AG09319 (cell line): Measurements from ENCODE around the gene KLF6.

ENCODE experiments used
- DNase-seq: peaks from one replicate; pipeline ENCODE4 v3.0.0-alpha.2; 2010; ENCODE audit warnings: low read depth; ENCODE audit errors: extremely low read depth
- TF ChIP-seq, protein P1 (sequence below): IDR thresholded peaks from 2 replicates; pipeline ENCODE4 v1.5.1; 2011; ENCODE audit warnings: low read depth, mild to moderate bottlenecking, inconsistent platforms, low read length, moderate library complexity

Gene KLF6

DNA sequence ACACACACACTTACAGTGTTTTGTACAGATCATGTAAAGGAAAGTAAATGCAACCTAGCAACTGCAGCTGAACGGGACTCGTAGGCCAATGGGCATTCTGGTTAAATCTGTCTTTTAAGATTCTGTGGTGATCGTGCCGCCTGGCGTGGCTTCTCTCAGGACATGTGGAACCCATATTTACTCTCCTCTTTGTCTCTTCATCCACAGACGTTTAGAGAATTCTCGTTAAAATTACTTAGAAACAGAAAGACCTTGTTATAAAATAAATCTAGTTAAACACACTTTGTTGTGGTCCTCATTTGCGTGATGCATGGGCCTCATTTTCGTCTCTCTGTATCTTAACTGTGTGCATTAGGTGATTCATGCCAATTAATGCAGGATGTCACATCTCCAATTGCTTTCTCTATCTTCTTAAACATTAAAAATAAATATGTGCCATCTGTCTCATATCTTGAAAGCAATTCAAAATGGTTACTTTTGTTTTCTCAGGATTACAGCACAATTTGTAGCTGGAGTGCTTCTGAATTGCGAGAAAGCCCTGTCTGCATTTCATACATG is 11.5 kb downstream of the KLF6 start:
- no peak for DNase-seq
- TF ChIP-seq, protein P1, sequence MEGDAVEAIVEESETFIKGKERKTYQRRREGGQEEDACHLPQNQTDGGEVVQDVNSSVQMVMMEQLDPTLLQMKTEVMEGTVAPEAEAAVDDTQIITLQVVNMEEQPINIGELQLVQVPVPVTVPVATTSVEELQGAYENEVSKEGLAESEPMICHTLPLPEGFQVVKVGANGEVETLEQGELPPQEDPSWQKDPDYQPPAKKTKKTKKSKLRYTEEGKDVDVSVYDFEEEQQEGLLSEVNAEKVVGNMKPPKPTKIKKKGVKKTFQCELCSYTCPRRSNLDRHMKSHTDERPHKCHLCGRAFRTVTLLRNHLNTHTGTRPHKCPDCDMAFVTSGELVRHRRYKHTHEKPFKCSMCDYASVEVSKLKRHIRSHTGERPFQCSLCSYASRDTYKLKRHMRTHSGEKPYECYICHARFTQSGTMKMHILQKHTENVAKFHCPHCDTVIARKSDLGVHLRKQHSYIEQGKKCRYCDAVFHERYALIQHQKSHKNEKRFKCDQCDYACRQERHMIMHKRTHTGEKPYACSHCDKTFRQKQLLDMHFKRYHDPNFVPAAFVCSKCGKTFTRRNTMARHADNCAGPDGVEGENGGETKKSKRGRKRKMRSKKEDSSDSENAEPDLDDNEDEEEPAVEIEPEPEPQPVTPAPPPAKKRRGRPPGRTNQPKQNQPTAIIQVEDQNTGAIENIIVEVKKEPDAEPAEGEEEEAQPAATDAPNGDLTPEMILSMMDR, result no peak

- no peak for DNase-seq
- TF ChIP-seq, protein P1, result no peak
Measured at GRCh38 chr10:3772361-3773171, 12.4 kb downstream of the KLF6 start.

GRCh38 chr10:3770611-3771110 is 14.3 kb downstream of the KLF6 start:
- TF ChIP-seq, protein P1, result no peak

DNA sequence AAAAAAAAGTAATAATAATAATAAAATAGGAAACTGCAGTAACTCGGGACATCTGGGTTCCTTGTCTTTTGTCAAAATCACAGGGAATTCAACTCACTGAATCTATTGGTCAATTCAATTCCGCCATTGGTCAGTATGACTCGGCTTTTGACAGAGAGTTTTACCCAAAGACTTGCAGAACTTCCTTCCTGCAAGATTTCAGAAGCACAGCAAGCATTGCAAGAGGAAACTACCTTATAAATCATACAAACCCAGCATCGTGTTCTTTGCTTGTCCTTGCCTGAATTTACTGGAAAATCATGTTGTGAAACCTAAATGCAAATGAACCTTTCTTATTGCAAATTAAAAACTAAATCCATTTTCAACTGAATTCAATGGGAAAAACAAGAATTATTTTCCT is 15.5 kb downstream of the KLF6 start:
- TF ChIP-seq, protein P1, result no peak
- no peak for DNase-seq

More at GRCh38 chr10:3770611-3771110, 14.3 kb downstream of the KLF6 start:
- no peak for DNase-seq

GRCh38 chr10:3766046-3766756 is 18.8 kb downstream of the KLF6 start:
- TF ChIP-seq, protein P1, result no peak
- no peak for DNase-seq

DNA sequence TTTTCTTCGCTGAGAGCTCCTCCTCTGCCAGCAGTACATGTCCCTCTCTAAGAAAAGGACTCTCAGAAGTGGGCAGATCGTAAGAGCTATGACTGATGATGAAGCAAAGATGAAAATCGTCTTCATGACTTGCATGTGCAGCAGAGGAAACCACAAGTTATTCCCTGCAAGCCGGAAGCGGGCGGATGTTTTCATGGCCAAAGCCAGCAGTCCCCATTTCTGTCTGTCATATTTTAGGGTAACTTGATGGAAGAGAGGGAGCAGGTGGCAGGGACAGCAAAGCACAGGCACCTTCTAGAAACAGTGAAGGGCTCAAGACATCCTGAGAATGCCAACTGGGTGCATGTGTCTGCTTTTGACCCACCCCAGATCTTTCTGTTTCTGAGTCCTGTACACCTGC is 19.9 kb downstream of the KLF6 start:
- DNase-seq, result no peak
- TF ChIP-seq, protein P1, result no peak
